GM12801 (cell line): ENCODE measurements around the gene B3GNT9.

Source experiments
- TF ChIP-seq, protein P1 (sequence below): IDR thresholded peaks from one replicate; pipeline ENCODE4 v1.5.1; 2011; ENCODE audit warnings: control low read depth; ENCODE audit not compliant: insufficient read length; ENCODE audit errors: extremely low read depth

B3GNT9 gene

DNA sequence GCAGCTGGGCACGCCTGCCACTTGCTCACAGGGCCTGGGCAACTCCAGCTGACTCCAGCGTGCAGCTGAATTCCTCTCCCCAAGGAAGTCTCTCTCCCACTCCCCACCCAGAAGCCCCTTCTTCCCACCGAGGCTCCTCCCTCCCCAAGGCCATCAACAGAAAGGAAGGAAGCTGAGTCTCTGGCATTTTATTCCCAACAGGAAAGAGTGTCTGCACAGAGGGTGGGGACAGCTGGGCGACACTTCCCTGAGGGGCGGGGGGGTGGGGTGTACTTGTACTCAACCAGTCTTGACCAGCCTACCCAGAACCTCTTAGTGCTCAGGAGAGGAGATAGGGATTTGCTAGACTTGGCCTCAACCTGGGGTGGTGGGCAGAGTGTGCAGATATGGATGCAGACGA lies 39.2 kb upstream of the B3GNT9 start, which contains the start of gene EXOC3L1:
EXOC3L1 (minus strand) TSS at position 96 of the 400 bp plus-strand sequence. CDS start 460 bp downstream, outside the sequence.
- TF ChIP-seq, protein P1, sequence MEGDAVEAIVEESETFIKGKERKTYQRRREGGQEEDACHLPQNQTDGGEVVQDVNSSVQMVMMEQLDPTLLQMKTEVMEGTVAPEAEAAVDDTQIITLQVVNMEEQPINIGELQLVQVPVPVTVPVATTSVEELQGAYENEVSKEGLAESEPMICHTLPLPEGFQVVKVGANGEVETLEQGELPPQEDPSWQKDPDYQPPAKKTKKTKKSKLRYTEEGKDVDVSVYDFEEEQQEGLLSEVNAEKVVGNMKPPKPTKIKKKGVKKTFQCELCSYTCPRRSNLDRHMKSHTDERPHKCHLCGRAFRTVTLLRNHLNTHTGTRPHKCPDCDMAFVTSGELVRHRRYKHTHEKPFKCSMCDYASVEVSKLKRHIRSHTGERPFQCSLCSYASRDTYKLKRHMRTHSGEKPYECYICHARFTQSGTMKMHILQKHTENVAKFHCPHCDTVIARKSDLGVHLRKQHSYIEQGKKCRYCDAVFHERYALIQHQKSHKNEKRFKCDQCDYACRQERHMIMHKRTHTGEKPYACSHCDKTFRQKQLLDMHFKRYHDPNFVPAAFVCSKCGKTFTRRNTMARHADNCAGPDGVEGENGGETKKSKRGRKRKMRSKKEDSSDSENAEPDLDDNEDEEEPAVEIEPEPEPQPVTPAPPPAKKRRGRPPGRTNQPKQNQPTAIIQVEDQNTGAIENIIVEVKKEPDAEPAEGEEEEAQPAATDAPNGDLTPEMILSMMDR, result no peak

DNA sequence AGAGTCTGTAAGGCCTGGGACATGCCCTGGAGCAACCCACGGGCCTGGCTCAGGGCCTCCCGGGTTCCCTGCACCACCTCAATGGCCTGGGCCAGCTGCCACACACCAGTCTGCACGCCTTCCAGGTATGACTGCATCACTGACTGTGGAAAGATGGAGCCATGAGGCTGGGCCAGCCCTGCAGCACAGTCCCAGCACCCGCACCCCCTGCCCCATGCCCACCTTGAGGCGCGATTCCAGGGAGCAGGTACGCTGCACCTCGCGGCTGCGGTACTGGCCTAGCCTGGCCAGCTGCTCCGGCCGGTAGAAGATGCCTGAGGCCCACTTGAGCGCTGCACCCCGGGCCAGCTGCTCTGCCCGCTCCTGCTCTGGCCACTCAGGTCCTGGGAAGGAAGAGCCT lies 38.0 kb upstream of the B3GNT9 start:
- TF ChIP-seq, protein P1, result no peak

DNA sequence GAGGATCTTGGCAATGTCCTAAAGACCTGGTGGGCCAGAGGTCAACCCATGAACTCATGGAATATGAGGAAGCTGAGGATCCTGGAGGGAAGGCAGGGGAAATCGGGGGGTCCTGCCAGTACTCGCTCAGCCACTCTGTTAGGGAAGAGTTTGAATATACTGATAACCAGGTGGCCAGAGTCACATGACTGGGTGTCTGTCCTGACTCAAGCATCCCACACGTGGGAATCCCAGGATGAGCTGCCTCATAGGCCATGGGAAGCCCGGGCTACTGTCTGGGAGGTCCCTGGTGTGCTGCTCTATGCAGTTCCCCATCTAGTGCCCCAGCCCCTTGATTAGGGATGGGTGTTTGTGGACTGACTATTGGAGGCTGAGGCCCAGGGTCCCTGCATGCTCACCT lies 37.5 kb upstream of the B3GNT9 start:
- TF ChIP-seq, protein P1, result no peak

DNA sequence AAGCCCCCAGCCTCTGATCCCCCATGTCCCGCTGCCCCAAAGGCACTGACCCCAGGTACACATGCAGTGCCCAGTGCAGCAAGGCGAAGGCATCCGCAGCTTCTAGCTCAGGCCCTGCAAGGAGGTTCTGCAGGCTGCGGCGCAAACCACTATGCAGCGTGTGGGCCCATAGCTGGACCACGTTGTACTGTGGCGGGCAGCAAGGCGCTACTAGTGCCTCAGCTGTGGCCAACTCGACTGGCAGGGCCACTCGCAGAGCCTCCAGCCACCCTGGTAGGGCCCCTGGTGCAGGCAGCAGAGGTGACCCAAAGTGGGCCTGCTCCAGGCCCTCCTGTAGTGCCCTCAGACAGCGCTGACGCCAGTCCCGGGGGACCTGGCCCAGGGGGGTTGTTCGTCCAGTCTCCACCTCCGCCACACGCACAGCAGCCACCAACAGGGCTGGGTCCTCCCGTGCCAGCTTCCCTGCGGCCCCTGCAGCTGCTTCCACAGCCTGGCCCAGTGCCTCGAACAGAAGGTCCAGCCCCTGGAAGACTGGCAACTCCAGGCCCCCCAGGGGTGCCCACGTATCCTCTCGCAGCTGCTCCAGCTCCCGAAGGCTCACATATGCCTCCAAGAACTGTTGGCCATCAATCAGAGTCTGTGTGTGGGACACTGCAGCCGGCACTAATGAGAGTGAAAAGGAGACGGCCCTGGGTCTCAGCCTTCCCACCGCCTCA lies 36.5 kb upstream of the B3GNT9 start:
- TF ChIP-seq, protein P1, result no peak

DNA sequence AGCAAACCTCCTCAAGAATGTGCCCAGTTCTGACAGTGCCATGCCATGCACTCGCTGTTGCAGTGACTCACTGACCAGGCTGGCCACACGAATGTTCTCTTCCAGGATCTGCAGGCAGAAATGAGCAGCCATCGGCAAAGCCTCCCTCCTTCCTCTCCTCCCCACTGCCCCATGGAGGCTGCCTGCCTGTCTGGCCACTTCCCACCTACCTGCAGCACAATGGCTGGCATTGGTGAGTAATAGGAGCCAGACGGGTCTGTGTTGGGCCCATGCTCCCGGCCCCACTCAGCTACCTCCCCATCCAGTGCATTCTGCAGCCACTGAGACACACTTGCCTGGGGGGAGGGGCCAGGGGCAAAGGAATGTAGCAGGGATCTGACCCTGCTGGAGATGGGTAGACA lies 35.8 kb upstream of the B3GNT9 start:
- TF ChIP-seq, protein P1, result no peak

DNA sequence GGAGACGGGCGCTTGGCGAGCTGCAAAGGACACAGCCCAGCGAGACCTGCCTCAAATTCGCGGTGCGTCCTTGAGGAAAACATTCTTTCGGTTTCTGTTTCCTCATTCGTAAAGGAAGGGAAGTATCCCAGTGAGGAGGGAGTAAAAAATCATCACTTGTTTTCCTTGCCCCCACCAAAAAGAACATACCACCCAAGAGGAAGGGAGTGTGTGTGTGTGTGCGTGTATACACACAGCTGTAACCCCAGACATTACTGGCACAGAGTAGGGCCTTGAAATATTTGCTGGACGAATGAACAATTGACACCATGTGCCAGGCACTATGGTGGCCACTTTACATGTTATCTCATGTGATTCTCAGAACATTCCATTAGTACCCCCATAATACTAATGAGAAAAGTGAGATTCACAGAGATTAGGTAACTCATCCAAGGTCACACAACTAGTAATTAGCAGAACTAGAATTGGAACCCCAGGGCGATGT lies 34.9 kb upstream of the B3GNT9 start:
- TF ChIP-seq, protein P1, result no peak

DNA sequence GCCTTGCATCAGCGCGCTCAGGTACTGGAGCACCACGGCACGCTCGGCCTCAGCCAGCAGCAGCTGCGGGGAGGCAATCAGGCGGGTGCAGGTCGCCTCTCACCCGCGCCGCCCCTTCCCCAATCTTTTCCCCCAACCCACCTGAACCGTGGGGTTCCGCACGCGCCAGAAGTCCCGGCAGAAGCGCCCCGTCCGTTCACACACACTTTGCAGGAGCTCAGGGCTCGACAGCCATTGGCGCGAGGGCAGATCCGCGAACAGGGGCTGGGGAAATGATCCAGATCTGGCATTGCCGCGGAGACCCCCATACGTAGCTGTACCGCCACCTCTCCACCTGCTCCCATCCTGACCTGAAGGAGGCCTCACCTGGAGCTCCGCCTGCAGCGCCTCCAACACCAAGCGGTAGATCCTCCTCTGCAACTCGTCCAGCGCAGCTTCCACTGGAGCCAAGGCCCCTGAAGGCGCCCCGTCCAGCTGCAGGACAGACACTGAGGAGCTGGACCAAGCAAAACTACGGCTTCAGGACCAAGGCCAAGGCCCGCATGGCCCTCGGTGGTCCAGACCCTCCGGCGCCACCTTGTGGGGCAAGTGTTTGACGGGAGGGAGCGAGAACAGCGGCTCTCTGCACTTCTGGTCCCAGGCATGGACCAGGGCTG lies 34.3 kb upstream of the B3GNT9 start:
- TF ChIP-seq, protein P1, result no peak
